ENCODE measurements around the gene BLM. TPM values are rescaled to one million over a fixed set of nuclear protein-coding genes. Genes with fewer than 3 reads are reported as not detected.

Gene BLM
- total RNA-seq, 1 experiment from 2014 or later, result 40.0 TPM

DNA sequence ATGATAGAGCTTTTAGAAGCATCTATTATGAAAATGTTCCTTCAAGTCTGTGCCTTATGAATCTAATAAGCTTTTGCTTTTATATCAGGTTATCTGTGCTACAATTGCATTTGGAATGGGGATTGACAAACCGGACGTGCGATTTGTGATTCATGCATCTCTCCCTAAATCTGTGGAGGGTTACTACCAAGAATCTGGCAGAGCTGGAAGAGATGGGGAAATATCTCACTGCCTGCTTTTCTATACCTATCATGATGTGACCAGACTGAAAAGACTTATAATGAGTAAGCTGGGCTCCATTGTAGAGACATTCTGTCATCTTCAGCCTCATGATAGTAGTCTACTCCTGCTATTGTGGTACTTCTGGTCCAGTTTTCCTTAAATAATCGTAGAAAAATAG is 73.4 kb downstream of the BLM start:
- POLR2A ChIA-PET (ENCODE audit: low non-redundant PET), result no interaction called here
- TF ChIP-seq, protein P1, sequence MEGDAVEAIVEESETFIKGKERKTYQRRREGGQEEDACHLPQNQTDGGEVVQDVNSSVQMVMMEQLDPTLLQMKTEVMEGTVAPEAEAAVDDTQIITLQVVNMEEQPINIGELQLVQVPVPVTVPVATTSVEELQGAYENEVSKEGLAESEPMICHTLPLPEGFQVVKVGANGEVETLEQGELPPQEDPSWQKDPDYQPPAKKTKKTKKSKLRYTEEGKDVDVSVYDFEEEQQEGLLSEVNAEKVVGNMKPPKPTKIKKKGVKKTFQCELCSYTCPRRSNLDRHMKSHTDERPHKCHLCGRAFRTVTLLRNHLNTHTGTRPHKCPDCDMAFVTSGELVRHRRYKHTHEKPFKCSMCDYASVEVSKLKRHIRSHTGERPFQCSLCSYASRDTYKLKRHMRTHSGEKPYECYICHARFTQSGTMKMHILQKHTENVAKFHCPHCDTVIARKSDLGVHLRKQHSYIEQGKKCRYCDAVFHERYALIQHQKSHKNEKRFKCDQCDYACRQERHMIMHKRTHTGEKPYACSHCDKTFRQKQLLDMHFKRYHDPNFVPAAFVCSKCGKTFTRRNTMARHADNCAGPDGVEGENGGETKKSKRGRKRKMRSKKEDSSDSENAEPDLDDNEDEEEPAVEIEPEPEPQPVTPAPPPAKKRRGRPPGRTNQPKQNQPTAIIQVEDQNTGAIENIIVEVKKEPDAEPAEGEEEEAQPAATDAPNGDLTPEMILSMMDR (conservative IDR thresholded peaks at IDR 0.05; ENCODE audit: low read depth, low read length), result no peak
- TF ChIP-seq EZH2 (IDR thresholded peaks at IDR 0.05; ENCODE audit: borderline replicate concordance, low read depth, low read length, poor library complexity, severe bottlenecking), result no peak
- H3K36me3 ChIP-seq (ENCODE audit: insufficient read depth, low read length, poor library complexity, severe bottlenecking), result peaks cover 39% of the 10 kb centered on the region
- H3K9me3 ChIP-seq (ENCODE audit: low read depth, low read length, poor library complexity, severe bottlenecking), result no peaks in the 10 kb centered on the region
- BruUV-seq (replicated peaks), result no TSS peak
- no peak overlapping the region for H3K4me3 ChIP-seq (ENCODE audit: low read depth, low read length, poor library complexity, severe bottlenecking)
- no peaks in the 10 kb centered on the region for H3K27me3 ChIP-seq (replicated peaks; ENCODE audit: insufficient read depth, low read depth, low read length, poor library complexity)
- intact Hi-C loops (cut with micrococcal nuclease; ENCODE audit: unreplicated experiment), result no loop called here
- CTCF ChIA-PET, result no interaction called here
- H3K4me1 ChIP-seq (ENCODE audit: insufficient read depth, low read length, poor library complexity, severe bottlenecking), result no peaks in the 10 kb centered on the region
- H3K27ac ChIP-seq (ENCODE audit: low read depth, low read length, poor library complexity, severe bottlenecking), result no peak overlapping the region
- no peak for DNase-seq (ENCODE audit: low spot score)

GRCh38 chr15:90794538-90794937 is 77.4 kb downstream of the BLM start:
- H3K4me3 ChIP-seq (ENCODE audit: low read depth, low read length, poor library complexity, severe bottlenecking), result no peak overlapping the region
- peaks cover 30% of the 10 kb centered on the region for H3K36me3 ChIP-seq (ENCODE audit: insufficient read depth, low read length, poor library complexity, severe bottlenecking)
- H3K27me3 ChIP-seq (replicated peaks; ENCODE audit: insufficient read depth, low read depth, low read length, poor library complexity), result no peaks in the 10 kb centered on the region
- TF ChIP-seq, protein P1 (conservative IDR thresholded peaks at IDR 0.05; ENCODE audit: low read depth, low read length), result no peak
- no peak for TF ChIP-seq EZH2 (IDR thresholded peaks at IDR 0.05; ENCODE audit: borderline replicate concordance, low read depth, low read length, poor library complexity, severe bottlenecking)
- no peak for DNase-seq (ENCODE audit: low spot score)
- ChIA-PET POLR2A (ENCODE audit: low non-redundant PET) (no interaction called here), CTCF (no interaction called here)
- H3K9me3 ChIP-seq (ENCODE audit: low read depth, low read length, poor library complexity, severe bottlenecking), result no peaks in the 10 kb centered on the region
- intact Hi-C loops (cut with micrococcal nuclease; ENCODE audit: unreplicated experiment), result no loop called here
- H3K27ac ChIP-seq (ENCODE audit: low read depth, low read length, poor library complexity, severe bottlenecking), result no peak overlapping the region
- H3K4me1 ChIP-seq (ENCODE audit: insufficient read depth, low read length, poor library complexity, severe bottlenecking), result no peaks in the 10 kb centered on the region
- no TSS peak for BruUV-seq (replicated peaks)

DNA sequence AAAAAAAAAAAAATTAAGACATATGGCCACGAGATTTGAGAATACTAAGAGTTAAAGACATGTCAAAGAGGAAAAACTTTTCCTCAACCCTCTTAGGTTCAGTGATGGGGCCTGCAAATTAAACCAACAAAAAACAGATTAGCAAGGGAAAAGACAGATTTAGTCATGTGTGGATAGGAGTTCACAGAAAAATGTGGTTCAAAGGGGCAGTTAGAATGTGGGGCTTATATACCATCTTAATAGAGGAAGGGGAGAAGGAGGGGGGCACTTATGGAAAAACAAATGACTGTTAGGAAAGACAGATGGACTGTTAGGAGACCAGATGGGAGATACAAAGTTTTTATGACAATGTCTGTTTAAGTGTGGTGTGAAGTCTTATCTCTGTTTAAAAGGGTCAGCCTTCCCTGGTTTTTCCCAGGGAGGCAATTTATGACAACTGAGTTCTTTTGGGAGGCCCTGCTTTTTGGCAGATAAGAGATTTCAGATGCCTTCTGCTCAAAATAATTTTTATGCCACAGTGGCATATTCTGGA is 82.6 kb downstream of the BLM start:
- BruUV-seq (replicated peaks), result no TSS peak
- H3K4me1 ChIP-seq (ENCODE audit: insufficient read depth, low read length, poor library complexity, severe bottlenecking), result no peaks in the 10 kb centered on the region
- H3K27me3 ChIP-seq (replicated peaks; ENCODE audit: insufficient read depth, low read depth, low read length, poor library complexity), result no peaks in the 10 kb centered on the region
- peaks cover 8% of the 10 kb centered on the region for H3K36me3 ChIP-seq (ENCODE audit: insufficient read depth, low read length, poor library complexity, severe bottlenecking)
- no peak overlapping the region for H3K4me3 ChIP-seq (ENCODE audit: low read depth, low read length, poor library complexity, severe bottlenecking)
- no peak overlapping the region for H3K27ac ChIP-seq (ENCODE audit: low read depth, low read length, poor library complexity, severe bottlenecking)
- intact Hi-C loops (cut with micrococcal nuclease; ENCODE audit: unreplicated experiment), result no loop called here
- DNase-seq (ENCODE audit: low spot score), result no peak
- no peaks in the 10 kb centered on the region for H3K9me3 ChIP-seq (ENCODE audit: low read depth, low read length, poor library complexity, severe bottlenecking)
- ChIA-PET POLR2A (ENCODE audit: low non-redundant PET) (no interaction called here), CTCF (no interaction called here)
- TF ChIP-seq, protein P1 (conservative IDR thresholded peaks at IDR 0.05; ENCODE audit: low read depth, low read length), result no peak
- no peak for TF ChIP-seq EZH2 (IDR thresholded peaks at IDR 0.05; ENCODE audit: borderline replicate concordance, low read depth, low read length, poor library complexity, severe bottlenecking)
